HG03565 (cell line): ENCODE data around the gene APP.
"Not testable (repeated sequence)": the region's sequence is repeated elsewhere in the genome, so short reads cannot be mapped to it uniquely, and the experiment has no call there.

Experiments used
- ATAC-seq: cut with Tn5 transposase; IDR thresholded peaks from one replicate; pipeline ENCODE4 v1.9.1; 2021; ENCODE audit warnings: mild to moderate bottlenecking, moderate library complexity; ENCODE audit not compliant: unreplicated experiment

Gene APP

DNA sequence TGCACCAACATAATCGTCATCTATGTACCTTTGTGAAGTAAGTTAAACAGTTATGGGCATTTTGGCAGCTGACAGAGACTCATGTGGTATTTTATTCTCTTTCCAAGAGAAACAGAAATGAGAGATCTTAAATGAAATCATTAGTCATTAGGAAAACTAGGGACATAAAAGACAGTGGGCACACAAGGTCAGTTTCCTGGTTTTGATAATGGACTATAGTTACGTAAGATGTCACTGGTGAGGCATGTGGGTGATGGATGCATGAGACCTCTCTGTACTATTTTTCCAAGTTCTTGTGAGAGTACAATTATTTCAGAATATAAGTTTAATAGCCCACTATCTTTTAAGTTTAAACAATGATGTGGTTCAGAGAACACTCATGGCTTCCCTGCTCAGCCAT lies 216.9 kb downstream of the APP start:
- ATAC-seq = no peak

DNA sequence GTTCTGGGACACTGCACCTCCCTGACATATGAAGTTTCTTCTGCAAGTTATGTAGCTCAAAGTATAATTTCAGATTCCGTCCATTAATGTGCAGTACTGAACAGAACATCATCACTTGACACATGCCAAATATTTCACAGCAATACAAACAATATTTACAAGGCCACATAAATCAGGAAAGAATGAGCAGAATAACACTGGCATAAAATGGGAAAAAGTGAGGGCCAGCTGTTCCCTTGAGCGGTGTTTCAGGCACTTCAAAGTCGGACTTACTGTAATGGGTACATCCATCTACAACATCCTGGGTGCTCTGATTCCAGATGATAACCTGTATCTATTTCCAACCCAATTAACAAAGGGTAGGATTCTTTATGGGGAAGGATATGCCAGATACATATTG lies 217.4 kb downstream of the APP start:
- ATAC-seq = no peak

DNA sequence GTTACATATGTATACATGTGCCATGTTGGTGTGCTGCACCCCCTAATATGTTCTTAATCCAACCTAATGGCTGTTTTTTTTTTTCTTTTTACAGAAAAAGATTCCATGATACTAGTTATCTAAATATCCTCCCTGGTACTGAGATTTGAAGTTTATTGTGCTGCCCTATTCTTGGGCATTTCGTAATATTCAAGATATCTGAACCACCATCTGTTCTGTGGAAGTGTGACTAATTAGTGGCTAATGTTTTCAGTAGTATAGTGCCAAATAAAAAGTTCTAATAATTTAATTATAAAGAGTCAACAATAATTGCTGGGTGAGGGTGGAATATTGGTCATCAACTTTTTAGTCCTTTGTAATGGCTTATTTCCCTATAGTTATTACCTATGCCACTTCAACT lies 218.3 kb downstream of the APP start:
- no peak for ATAC-seq

DNA sequence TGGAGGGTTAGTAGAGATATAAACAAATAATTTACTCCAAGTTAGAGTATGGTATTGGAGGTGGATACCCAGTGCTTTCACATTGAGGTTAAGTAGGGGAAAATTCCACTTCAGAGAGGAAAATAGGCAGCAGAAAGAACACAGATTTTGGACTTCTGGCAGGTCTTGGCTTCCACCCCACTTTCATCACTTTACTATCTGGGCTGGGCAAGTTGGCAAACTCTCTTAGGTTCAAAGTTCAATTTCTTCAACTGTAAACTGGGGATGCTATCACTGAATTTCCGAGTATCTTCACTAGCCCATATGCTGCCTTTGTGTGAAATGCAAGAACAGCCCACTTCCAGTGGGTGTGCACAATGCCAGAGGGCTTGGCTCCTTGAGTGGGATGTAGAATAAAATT lies 220.9 kb downstream of the APP start:
- no peak for ATAC-seq

DNA sequence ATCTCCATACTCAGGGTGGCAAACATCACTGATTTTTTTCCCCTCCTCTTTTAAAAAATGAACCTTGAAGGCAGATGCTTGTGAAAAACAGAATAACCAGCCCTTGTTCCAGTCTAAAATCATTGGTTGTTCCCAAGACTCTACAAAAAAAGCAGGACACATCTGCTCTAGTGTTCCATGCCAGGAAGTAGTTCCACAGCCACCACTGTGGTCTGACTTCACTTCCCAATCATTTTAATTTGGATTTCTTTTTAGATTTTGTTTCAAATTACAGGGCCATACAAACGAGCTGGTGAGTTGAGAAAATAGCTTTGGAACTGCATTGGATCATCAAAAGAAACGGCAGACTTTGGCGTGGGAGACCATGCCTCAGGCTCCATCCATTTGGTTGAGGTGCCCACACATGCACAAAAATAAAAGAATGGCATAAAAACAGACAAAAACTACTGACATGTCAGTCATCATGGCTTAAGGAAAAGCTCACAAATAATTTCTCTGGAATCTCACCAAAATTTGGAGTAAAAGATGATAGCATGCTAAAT lies 225.8 kb downstream of the APP start:
- no peak for ATAC-seq

DNA sequence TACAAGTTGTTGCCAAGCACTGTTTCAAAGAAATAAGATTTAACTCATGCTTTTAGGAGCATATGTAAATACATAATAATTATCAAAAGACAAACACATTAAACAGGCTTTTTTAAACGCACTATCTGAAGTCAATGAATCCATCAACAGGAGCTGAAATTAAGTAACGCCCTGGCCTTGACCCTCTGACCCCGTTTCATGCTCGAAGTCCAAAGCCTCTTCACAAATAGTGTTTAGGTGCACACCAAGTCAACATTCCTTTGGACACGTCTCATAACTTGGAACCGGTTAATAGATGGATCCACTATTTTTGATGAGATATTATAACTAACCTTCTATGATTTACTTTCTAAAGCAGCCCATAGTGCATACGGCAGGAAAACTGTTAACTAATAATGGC lies 226.5 kb downstream of the APP start:
- ATAC-seq = no peak

DNA sequence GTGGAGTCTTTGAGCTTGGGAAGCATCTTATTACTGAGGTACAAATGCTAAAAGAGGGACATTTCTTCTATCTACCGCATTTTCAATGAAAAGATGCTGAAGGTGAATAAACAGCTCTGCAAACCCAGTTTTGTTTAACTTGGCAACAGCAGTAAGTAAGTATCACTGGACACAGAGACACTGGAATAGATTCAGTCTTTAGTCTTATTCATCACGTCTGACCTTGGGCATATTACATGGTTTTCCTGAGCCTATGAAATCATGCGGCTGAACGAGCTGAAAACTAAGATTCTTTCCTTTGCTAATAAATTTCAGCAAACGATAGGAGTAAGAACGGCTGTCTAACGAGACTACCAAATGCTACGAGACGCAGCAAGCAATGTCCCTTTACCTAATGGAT lies 228.4 kb downstream of the APP start:
- no peak for ATAC-seq

DNA sequence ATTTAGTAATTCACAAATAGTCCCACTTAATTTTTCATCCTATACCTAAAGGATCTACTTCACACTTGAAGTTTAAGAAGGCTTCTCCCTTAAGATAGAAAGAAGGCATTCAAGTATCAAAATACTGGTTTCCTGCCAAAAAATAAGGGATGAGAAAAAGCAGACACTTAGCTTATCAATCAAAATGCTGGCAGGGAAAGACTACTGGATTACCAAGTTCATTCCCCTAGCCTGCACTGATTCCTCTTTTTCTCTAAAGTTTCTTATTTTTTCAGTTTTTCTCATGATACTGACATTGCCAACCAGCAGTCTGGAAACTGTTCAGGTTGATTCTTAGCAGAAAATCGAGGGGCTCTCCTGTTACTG lies 231.2 kb downstream of the APP start:
- ATAC-seq = no peak

DNA sequence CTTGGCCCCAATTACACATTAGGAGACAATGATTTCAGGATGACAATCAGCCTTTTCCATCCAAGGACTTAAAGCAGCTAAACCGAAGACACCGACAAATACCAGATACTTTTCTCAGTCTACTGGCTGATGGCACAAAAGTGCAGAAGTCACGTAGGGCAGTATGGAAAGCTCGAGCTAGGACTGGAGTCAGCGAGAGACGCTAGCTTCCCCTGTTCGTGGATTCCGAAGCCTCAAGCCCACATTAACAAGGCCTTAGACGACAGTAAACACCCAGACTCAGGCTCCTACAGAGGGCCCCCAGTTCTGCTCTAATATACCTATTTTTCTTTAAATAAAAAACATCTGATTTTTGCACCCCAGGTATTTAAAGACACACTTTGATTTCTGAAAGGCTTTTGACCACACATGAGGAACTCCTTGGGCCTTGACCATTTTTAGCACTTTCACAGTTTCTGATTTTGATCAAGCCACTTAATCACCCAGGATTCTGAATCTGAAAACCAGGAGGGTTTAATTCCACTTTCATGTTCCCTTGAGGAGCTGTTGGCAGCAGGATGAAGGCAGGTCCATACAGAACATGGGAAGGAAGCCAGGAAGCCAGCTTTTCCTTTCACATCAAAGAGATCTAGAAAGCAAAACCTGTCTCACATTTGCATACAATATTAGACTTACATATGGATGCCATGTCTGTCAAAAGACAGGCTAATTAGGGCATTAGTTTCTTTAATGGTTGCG lies 231.7 kb downstream of the APP start:
- ATAC-seq = no peak

DNA sequence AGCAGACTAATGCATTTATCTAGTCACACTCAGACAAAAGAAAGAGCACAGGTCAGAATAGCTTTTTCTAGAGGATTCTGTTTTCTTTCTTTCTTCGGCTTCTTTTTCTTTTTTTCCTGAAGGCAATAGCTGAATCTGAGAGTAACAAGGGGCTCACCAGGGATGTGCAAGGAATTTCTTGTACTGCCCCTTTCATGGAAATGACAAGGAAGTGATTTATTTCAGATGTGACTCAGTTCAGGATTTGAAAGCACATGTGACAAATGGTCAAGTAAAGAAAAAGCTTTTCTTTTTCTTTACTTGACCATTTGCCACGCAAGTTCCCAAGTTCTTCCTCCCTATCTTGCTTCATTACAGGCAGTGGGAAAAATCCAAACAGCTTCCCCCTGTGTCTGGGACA lies 233.8 kb downstream of the APP start:
- no peak for ATAC-seq

DNA sequence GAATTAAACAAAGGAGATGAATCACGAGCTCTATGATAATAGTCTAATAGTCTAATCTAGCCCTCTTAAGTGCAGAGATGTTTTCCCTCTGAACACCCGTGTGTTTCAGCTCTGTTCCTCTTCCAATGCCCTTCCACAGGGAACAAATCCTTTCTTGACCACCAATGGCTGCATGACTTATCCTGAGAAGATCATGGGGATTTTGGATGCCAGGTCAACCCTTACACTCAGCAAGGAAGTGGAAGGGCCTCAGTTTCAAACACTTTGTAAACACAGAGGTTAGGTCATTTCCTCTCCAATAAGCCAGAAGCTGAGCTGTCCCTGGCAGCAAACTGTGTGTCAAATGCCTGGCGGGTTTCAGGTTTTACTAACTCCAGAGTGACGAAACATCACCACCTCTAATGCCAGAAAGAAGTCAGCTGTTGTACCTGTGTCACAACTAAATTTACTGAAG lies 235.8 kb downstream of the APP start:
- no peak for ATAC-seq

DNA sequence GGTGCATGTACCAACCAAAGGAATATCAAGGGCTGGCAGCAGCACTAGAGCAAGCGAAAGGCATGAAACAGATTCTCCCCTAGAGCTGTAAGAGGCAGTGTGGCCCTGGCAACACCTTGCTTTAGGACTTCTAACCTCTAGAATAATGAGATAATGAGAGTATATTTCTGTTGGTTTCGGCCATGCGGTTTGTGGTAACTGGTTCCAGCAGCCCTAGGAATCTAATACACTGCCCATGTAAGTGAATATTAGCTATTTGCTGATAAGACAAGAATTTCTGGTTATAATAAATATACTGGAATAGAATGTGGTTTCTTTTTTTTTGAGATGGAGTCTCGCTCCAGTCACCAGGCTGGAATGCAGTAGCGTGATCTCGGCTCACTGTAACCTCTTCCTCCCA lies 236.4 kb downstream of the APP start:
- no peak for ATAC-seq

DNA sequence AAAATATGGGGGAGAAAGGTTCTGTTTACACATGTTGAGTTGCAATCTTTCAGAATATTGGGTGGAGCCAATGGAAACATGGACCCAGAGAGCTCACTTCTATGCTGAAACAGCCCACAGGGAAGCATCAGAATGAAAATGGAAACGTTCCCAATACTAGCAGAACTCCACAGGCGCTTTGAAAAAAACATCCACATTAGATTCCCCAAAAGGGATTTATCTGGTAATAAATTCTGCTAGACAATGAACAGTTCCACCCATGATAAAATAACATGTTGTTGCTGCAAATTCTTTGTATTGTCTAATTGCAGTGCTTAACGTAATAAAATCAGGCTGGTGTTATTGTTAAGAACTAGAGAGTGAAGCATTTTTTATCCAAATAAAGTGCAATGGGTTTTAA lies 238.8 kb downstream of the APP start:
- no peak for ATAC-seq

DNA sequence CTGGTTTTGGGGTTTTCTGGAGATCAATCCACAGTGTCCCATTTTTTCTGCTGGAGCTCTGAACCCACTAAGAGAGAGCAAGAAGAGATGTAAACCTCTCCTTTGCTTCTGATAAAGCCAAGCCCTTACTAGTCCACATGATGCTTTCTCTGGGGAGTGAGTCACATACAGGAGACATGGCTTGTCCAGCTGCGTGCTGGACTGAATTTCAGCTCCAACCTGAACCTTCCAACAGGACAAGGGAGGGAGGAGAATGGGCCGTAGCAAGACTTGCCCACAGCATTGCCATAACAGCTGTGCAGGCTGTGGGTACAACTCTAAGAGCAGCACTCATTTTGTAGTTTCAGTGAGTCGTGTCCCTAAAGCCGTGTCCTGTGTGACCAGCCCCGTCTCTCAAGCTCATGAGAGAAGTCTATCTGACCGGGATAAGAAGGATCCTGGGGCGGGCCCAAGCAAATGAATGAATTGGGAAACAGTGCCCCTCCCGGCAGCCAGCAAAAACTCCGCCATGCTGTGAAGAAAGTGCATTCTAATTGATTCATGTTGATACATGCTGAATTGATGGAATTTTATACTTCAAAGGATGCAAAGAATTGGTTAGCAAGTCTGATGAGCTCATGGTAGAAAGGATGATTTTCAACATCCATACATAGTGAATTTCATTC lies 240.6 kb downstream of the APP start:
- no peak for ATAC-seq

DNA sequence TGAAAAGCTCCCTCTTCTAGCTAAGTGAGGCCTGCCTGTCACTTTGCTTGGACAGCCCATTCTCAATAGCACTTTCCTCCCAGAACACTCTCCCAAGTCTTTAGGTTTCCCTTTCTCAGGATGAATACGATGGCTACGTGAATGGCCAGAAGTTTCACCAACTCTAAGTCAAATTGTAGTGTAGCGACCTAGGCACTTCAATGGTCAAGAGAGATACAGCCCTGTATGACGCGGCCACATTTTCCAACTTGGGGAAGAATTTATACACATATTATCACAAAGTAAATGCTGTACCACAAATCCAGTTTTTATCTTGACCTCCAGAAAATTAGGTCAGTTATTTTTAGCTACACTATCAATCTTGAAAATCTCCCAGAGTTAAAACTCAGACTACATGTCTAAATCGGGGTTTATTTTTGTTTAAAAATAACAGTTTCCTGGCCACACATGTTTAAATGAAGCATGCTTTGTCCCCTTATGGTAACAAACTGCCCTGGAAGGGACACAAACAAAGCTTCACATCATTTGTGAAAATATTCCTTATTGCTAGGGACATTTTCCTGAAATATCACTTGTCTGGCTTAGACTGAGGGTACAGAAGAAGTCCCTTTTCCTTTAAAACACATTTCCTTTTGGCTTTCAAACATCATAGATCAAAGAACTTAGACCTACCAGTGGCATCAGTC lies 243.2 kb downstream of the APP start:
- no peak for ATAC-seq

DNA sequence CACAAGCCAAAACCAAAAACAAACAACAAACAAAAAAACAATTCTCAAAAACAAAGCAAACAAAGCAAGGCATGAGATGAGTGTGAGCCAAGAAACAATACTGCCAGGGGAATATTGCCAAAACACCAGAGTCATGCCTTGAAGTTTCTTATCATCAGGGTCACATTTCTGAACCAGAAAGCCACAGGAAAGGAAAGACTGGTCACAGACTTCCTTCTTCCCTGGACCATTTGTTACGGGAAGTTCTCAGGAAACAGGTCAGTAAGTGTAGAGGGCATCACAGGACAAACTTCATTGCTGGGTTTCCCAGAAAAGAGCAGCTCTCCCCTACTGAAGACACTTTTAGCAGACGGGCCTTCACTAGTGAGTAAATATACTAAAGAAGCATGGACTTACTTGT lies 244.6 kb downstream of the APP start:
- ATAC-seq = no peak

DNA sequence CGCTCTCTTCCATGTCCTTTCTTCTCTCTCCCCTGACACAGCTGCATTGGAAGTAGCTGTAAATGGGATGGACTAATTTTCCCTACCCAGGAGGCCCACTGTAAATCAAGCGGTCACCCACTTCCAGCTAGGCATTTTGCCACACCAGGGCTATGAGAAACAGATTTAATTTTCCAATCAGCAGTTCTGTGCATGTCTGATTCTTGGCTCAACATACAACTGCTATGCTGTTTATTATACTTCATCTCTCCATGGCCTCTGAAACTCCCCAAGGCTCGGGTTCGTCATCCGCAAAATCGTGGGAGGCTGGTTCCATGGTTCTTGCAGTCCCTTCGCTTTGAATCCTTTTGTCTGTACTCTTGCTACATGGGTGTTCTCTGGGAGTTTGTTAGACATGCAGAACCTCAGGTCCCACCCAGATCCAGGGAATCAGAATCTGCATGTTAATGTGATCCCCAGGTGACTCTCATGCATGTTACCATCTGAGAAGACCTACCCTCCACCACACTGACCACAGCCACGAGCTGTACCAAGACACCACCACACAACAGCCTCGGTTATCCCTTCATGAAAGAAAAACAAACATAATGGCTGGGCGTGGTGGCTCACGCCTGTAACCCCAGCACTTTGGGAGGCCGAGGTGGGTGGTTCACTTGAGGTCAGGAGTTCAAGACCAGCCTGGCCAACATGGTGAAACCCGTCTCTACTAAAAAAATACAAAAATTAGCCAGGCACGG lies 245.3 kb downstream of the APP start:
- no peak for ATAC-seq

DNA sequence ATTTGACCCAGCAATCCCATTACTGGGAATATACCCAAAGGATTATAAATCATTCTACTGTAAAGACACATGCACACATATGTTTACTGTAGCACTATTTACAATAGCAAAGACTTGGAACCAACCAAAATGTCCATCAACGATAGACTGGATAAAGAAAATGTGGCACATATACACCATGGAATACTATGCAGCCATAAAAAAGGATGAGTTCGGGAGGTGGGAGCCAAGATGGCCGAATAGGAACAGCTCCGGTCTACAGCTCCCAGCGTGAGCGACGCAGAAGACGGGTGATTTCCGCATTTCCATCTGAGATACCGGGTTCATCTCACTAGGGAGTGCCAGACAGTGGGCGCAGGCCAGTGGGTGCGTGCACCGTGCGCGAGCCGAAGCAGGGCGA lies 252.4 kb downstream of the APP start:
- ATAC-seq = not testable (repeated sequence)

DNA sequence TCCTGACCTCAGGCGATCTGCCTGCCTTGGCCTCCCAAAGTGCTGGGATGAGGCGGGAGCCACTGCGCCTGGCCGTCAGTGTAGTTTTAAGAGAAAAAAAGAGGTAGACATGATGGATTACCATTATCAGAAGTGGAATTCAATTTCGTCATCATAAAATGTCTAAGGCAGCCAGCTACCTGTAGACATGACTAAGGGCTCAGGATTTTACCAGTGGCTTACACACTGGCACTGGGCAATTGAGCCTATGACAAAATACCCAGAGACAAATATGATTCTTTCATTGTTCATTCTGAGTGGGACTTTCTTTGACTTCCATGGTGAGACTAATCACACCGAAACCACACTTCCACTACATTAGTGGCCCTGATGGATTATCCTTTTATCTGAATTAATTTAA lies 254.3 kb downstream of the APP start:
- no peak for ATAC-seq

DNA sequence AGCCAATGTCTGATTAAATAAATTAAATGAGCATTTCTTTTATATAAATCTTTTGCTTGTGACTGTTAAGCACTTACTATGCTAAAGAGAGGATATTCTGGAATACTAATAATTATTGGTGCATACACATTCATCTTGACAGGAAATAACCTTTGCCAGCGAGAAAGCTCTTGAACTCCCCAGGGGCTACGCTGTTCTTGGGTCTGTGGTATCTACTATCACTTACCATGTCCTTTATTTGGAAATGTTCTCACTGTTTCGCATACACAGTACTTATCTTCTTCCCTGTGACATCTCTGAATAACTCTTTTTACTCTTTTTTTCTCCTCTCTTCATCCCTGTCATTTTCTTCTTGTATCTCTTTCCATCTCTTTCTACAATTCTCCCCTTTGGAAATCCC lies 257.1 kb downstream of the APP start:
- peak; percentile 71 for ATAC-seq

DNA sequence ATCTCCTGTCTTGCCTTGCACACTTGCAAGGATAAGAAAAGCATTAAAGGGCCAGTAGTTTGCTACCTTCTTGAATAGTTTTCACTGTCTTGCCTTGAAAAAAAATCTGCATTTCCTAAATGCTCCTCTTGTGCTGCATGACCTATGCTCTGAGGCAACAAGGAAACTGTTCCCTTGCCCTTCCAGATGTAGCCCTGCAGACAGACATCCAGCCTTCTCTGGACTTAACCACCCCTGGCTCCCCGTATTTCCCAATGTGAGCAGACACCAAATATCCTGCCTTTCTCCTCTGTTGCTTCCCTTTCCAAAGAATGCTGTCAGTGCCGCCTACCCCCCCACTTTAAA lies 258.2 kb downstream of the APP start:
- no peak for ATAC-seq
